Endothelial cell of umbilical vein (primary cell): ENCODE data around the gene HEATR1. TPM values are rescaled to one million over a fixed set of nuclear protein-coding genes. Genes with fewer than 3 reads are reported as not detected.

ENCODE experiments used
- BruUV-seq: library from RNA; stranded (reverse); fragments of 400-500 nt; replicated peaks from 2 replicates; lab custom pipeline; 2021; lab: Mats Ljungman, UMichigan
- CTCF ChIA-PET: fragments of 300-600, 350-600 bp; sonication (Branson Sonifier 250); formaldehyde crosslinking; loops from one replicate; lab custom pipeline; 2021; ENCODE audit warnings: antibody characterized with exemption, inconsistent platforms; lab: Charles Lee
- POLR2A ChIA-PET: fragments of 300-600, 350-600 bp; sonication (Branson Sonifier 250); formaldehyde crosslinking; loops from one replicate; lab custom pipeline; 2021; ENCODE audit warnings: antibody characterized with exemption, inconsistent platforms; lab: Charles Lee
- DNase-seq: peaks from one replicate; pipeline ENCODE4 v3.0.0-alpha.2; 2011; ENCODE audit warnings: low read depth, low spot score
- FAIRE-seq: peaks from 2 replicates; lab custom pipeline; 2011; peaks lifted over from hg19 to GRCh38; lab: Jason Lieb, UNC
- H2AFZ ChIP-seq: 2 replicates; pipeline ENCODE4 v1.6.0; 2012; ENCODE audit warnings: low read depth, low read length, control low read depth, inconsistent platforms
- H3K27ac ChIP-seq: 2 replicates; pipeline ENCODE4 v1.5.1; 2011; ENCODE audit warnings: low read depth, mild to moderate bottlenecking, control low read depth, low read length, moderate library complexity; ENCODE audit not compliant: insufficient read depth
- H3K27me3 ChIP-seq, 2 experiments: 2 replicates each; pipeline versions ENCODE4 v1.6.0 to v1.6.1; 2011; ENCODE audit warnings: low read length in 2 of 2, mixed read lengths in 1 of 2; ENCODE audit not compliant: control insufficient read depth in 2 of 2, insufficient read depth in 2 of 2
- H3K36me3 ChIP-seq, 2 experiments: 2 replicates in 1 of 2; 3 replicates in 1 of 2; pipeline ENCODE4 v1.5.1; 2011; ENCODE audit warnings: low read length in 2 of 2, mild to moderate bottlenecking in 1 of 2, moderate library complexity in 1 of 2; ENCODE audit not compliant: control insufficient read depth in 2 of 2, insufficient read depth in 2 of 2; ENCODE audit errors: extremely low read depth in 1 of 2
- H3K4me1 ChIP-seq: 3 replicates; pipeline ENCODE4 v1.5.1; 2011; ENCODE audit warnings: mild to moderate bottlenecking, low read length; ENCODE audit not compliant: control insufficient read depth, insufficient read depth; ENCODE audit errors: extremely low read depth
- H3K4me2 ChIP-seq: 2 replicates; pipeline ENCODE4 v1.6.1; 2011; ENCODE audit warnings: low read length, control low read depth, mixed read lengths; ENCODE audit not compliant: insufficient read depth
- H3K4me3 ChIP-seq, 3 experiments: fragments of 200-600 bp in 1 of 3; sonication (generic), shearing (Covaris generic) in 1 of 3; replicated peaks in 1 of 3; 2 replicates each; pipeline ENCODE4 v1.5.1; 2011 to 2016; ENCODE audit warnings: control low read depth in 3 of 3, low read length in 3 of 3, mild to moderate bottlenecking in 2 of 3, inconsistent platforms in 1 of 3, low read depth in 1 of 3, moderate library complexity in 1 of 3; ENCODE audit not compliant: insufficient read depth in 1 of 3
- H3K79me2 ChIP-seq: 2 replicates; pipeline ENCODE4 v1.6.0; 2012; ENCODE audit warnings: low read length, inconsistent platforms; ENCODE audit not compliant: control insufficient read depth, insufficient read depth
- H3K9ac ChIP-seq: replicated peaks from 2 replicates; pipeline ENCODE3; 2011; ENCODE audit warnings: low read length, control low read depth; ENCODE audit not compliant: insufficient read depth; ENCODE audit errors: extremely low read depth
- H3K9me1 ChIP-seq: replicated peaks from 3 replicates; pipeline ENCODE4 v1.6.0; 2011; ENCODE audit warnings: mild to moderate bottlenecking, low read length; ENCODE audit not compliant: control insufficient read depth, insufficient read depth; ENCODE audit errors: extremely low read depth
- H3K9me3 ChIP-seq: replicated peaks from 2 replicates; pipeline ENCODE4 v1.5.1; 2012; ENCODE audit warnings: low read length, inconsistent platforms; ENCODE audit not compliant: control insufficient read depth, insufficient read depth
- H4K20me1 ChIP-seq: replicated peaks from 2 replicates; pipeline ENCODE3; 2011; ENCODE audit warnings: mild to moderate bottlenecking, low read length; ENCODE audit not compliant: control insufficient read depth, insufficient read depth; ENCODE audit errors: extremely low read depth
- EZH2 ChIP-seq: IDR thresholded peaks from 2 replicates; pipeline ENCODE4 v1.6.1; 2012; ENCODE audit warnings: borderline replicate concordance, low read depth, mild to moderate bottlenecking, moderate library complexity, low read length, inconsistent platforms; ENCODE audit not compliant: severe bottlenecking
- FOS ChIP-seq: IDR thresholded peaks from 2 replicates; pipeline ENCODE4 v1.6.1; 2011; ENCODE audit warnings: mild to moderate bottlenecking, low read length, moderate library complexity, borderline replicate concordance; ENCODE audit not compliant: insufficient read depth
- GATA2 ChIP-seq: IDR thresholded peaks from 2 replicates; pipeline ENCODE4 v1.7.0; 2011; ENCODE audit warnings: low read depth, mild to moderate bottlenecking, moderate library complexity, mixed read lengths, low read length; ENCODE audit not compliant: insufficient read length, insufficient read depth
- JUN ChIP-seq: IDR thresholded peaks from 2 replicates; pipeline ENCODE4 v1.6.1; 2011; ENCODE audit warnings: borderline replicate concordance, low read depth; ENCODE audit not compliant: insufficient read length, insufficient read depth
- MYC ChIP-seq: IDR thresholded peaks from one replicate; pipeline ENCODE4 v1.6.1; 2011; ENCODE audit warnings: mild to moderate bottlenecking, low read depth, low read length
- POLR2A ChIP-seq: IDR thresholded peaks from 2 replicates; pipeline ENCODE4 v1.6.1; 2012; ENCODE audit warnings: low read depth, mild to moderate bottlenecking, control low read depth, low read length
- dilution Hi-C: fragments of 300-500 bp; cut with MboI; formaldehyde crosslinking; loops from one replicate; pipeline ENCODE4 v1.15.0; 2019; ENCODE audit warnings: low sequenced_read_pairs; ENCODE audit not compliant: extremely low pct_ligation_motif_present
- intact Hi-C: fragments of 100-400 bp; cut with micrococcal nuclease; formaldehyde crosslinking; loops from one replicate; pipeline ENCODE4 v1.10.0; 2022
- polyA plus RNA-seq, 4 experiments: library from polyadenylated mRNA; depleted of rRNA in 3 of 4; stranded (reverse) in 3 of 4; unstranded in 1 of 4; fragments of >200 nt; gene quantifications; 2 replicates each; pipeline versions ENCODE4 v1.2.1 to v1.2.3, GENCODE V29; 2011 to 2012; ENCODE audit warnings: missing spikeins in 1 of 4
- total RNA-seq: library from RNA; stranded (reverse); gene quantifications from 2 replicates; pipeline ENCODE4 v1.2.3, GENCODE V29; 2021
- TF ChIP-seq, protein P1 (sequence below), 2 donors: IDR thresholded peaks; 1 replicate in 1 of 2; 2 replicates in 1 of 2; pipeline ENCODE4 v1.5.1; 2011; ENCODE audit warnings: low read length in 2 of 2, mild to moderate bottlenecking in 2 of 2, moderate library complexity in 2 of 2, control low read depth in 1 of 2, inconsistent platforms in 1 of 2, low read depth in 1 of 2; ENCODE audit not compliant: insufficient read depth in 1 of 2; ENCODE audit errors: extremely low read depth in 1 of 2
- TF ChIP-seq, protein P2 (sequence below): IDR thresholded peaks from 2 replicates; pipeline ENCODE4 v1.6.1; 2011; ENCODE audit not compliant: insufficient read depth, insufficient read length

The HEATR1 gene
- total and polyA plus RNA-seq, 2 donors (not counting 3 experiments of a cell fraction or from before 2014, with no cell fraction given) = 8.4 to 62.0 TPM

DNA sequence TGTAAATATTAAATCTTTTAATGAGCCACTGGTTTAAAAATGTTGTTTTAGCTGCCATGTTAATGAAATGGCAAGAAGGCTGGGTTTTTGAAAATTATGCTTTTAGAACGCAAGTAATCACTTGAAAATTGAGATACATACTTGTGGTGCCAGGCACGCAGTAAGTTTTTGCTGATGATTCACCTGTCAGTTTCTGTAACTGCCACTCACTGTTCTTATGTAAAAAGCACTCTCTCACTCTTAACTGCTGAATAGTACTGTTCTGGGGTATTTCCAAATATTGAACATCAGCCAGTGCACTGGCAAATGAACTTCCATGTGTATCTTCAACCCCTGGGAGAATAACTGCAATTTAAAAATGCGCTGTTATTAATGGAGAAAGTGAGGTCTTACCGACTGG is 62.6 kb downstream of the HEATR1 start:
- FAIRE-seq = no peak
- H3K9me1 ChIP-seq = no peaks in the 10 kb centered on the region
- H3K27me3 ChIP-seq = no peaks in the 10 kb centered on the region
- dilution Hi-C loops = no loop called here
- H3K9me3 ChIP-seq = no peaks in the 10 kb centered on the region
- no peak overlapping the region for H3K4me3 ChIP-seq
- TF ChIP-seq POLR2A (no peak), EZH2 (no peak), FOS (no peak), JUN (no peak), GATA2 (no peak), MYC (no peak)
- TF ChIP-seq, protein P1, sequence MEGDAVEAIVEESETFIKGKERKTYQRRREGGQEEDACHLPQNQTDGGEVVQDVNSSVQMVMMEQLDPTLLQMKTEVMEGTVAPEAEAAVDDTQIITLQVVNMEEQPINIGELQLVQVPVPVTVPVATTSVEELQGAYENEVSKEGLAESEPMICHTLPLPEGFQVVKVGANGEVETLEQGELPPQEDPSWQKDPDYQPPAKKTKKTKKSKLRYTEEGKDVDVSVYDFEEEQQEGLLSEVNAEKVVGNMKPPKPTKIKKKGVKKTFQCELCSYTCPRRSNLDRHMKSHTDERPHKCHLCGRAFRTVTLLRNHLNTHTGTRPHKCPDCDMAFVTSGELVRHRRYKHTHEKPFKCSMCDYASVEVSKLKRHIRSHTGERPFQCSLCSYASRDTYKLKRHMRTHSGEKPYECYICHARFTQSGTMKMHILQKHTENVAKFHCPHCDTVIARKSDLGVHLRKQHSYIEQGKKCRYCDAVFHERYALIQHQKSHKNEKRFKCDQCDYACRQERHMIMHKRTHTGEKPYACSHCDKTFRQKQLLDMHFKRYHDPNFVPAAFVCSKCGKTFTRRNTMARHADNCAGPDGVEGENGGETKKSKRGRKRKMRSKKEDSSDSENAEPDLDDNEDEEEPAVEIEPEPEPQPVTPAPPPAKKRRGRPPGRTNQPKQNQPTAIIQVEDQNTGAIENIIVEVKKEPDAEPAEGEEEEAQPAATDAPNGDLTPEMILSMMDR (IDR thresholded peaks at IDR 0.05; ENCODE audit: extremely low read depth in 1 of 2, insufficient read depth in 1 of 2, low read depth in 1 of 2, low read length in 2 of 2) = no peak
- TF ChIP-seq, protein P2, sequence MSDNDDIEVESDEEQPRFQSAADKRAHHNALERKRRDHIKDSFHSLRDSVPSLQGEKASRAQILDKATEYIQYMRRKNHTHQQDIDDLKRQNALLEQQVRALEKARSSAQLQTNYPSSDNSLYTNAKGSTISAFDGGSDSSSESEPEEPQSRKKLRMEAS = no peak
- no peak overlapping the region for H3K9ac ChIP-seq
- no peak overlapping the region for H3K4me2 ChIP-seq
- H3K79me2 ChIP-seq = no peaks in the 10 kb centered on the region
- intact Hi-C loops = no loop called here
- POLR2A ChIA-PET = no interaction called here
- H3K36me3 ChIP-seq = peaks cover 14 to 48% of the 10 kb centered on the region in 2 experiments
- DNase-seq = no peak
- BruUV-seq = no TSS peak
- no peaks in the 10 kb centered on the region for H3K4me1 ChIP-seq
- no peak overlapping the region for H2AFZ ChIP-seq
- H4K20me1 ChIP-seq = no peaks in the 10 kb centered on the region
- CTCF ChIA-PET = interaction anchor here (1.3 kb wide), 1 partner anchor 16 kb away, joined by 6 read pairs; no protein-coding TSS in a partner anchor
- no peak overlapping the region for H3K27ac ChIP-seq
